Measurements from ENCODE around the gene NUAK2.
"Not testable (repeated sequence)": the region's sequence is repeated elsewhere in the genome, so short reads cannot be mapped to it uniquely, and the experiment has no call there.

Gene NUAK2

GRCh38 chr1:205303247-205303888 is 18.2 kb downstream of the NUAK2 start:
- in situ Hi-C loops (cut with MboI; ENCODE audit: low pct_unique_long_range_greater_than_20kb, low sequenced_read_pairs) = no loop called here
- DNase-seq = no peak

GRCh38 chr1:205301842-205302588 is 19.5 kb downstream of the NUAK2 start:
- no peak for DNase-seq
- in situ Hi-C loops (cut with MboI; ENCODE audit: low pct_unique_long_range_greater_than_20kb, low sequenced_read_pairs) = no loop called here

DNA sequence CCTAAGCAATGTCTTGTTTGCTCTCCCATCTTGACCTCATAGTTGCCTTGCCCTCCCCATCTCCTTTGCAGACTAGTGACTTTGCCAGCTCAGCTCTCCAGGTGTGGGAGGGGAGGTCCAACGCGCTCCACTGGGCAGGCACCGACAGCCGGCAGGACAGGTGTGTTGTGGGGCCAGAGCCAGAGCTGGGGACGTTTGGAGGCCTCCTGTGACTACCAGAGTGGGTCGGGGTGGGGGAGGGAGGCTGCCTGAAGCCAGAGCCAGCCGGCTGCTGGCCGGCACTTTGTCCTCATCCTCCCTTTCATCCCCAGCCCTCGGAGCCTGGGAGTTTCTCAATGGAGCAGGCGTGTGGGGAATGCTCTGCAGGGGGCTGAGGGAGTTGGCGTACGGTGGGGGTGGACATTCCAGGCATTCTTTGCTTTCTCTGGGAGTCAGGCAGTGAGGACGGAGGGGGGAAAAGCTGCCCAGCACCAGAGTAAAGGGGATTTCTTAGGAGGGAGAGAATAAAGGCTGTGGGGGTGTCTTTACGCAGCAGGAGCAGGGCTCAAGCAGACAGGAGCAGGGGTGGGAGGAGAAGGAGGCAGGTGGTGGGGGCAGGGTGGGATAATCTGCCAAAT is 20.2 kb downstream of the NUAK2 start:
- DNase-seq = no peak

GRCh38 chr1:205300149-205300548 is 21.4 kb downstream of the NUAK2 start:
- in situ Hi-C loops (cut with MboI; ENCODE audit: low pct_unique_long_range_greater_than_20kb, low sequenced_read_pairs) = no loop called here
- no peak for DNase-seq

More for the DNA sequence above, 20.2 kb downstream of the NUAK2 start:
- in situ Hi-C loops (cut with MboI; ENCODE audit: low pct_unique_long_range_greater_than_20kb, low sequenced_read_pairs) = no loop called here

- no peak for DNase-seq
- in situ Hi-C loops (cut with MboI; ENCODE audit: low pct_unique_long_range_greater_than_20kb, low sequenced_read_pairs) = no loop called here
These were observed 23.2 kb downstream of the NUAK2 start for GRCh38 chr1:205298191-205298994.

DNA sequence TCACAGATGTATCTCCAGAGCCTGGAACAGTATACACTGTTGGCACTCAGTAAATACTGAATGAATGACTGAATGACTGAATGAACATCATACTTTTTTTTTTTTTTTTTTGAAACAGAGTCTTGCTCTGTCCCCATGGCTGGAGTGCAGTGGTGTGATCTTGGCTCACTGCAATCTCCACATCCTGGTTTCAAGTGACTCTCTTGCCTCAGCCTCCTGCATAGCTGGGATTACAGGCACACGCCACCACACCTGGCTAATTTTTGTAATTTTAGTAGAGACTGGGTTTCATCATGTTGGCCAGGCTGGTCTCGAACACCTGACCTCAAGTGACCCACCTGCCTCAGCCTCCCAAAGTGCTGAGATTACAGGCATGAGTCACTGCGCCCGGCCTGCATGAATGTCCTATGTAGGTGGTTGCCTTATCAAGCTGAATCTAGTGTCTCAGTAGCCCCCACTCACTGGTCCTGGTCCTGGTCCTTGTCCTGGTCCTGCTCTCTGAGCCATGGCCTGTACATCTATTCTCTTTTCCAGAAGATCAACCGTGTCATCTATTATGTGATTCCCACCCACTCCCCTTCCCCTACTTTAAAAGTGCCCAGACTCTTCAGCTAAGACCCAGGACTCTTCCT is 23.9 kb downstream of the NUAK2 start:
- in situ Hi-C loops (cut with MboI; ENCODE audit: low pct_unique_long_range_greater_than_20kb, low sequenced_read_pairs); DNase-seq: not testable (repeated sequence)

- no peak for DNase-seq
- in situ Hi-C loops (cut with MboI; ENCODE audit: low pct_unique_long_range_greater_than_20kb, low sequenced_read_pairs) = no loop called here
These were observed 25.4 kb downstream of the NUAK2 start for GRCh38 chr1:205296154-205296553.

DNA sequence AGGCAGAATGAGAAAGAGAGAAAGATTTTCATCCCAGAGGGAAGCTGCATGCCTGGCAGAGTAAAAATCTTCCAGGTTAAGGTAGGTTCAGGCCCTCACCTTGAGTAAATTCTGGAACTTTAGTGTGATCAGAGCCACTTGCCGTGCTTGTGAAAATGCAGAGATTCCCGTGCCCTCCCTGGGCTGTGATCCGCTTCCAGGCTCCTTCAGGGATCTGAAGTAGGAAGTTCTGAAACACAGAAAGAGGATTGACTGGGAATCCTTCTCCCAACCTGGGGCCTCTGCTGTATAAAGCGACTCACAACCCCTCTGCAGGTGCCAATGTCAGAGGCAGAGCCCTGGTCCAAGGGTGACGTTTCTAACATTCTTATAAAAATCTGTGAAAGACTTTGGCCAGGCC is 26.6 kb downstream of the NUAK2 start:
- in situ Hi-C loops (cut with MboI; ENCODE audit: low pct_unique_long_range_greater_than_20kb, low sequenced_read_pairs) = no loop called here
- no peak for DNase-seq

GRCh38 chr1:205294175-205294917 is 27.2 kb downstream of the NUAK2 start:
- DNase-seq = no peak

DNA sequence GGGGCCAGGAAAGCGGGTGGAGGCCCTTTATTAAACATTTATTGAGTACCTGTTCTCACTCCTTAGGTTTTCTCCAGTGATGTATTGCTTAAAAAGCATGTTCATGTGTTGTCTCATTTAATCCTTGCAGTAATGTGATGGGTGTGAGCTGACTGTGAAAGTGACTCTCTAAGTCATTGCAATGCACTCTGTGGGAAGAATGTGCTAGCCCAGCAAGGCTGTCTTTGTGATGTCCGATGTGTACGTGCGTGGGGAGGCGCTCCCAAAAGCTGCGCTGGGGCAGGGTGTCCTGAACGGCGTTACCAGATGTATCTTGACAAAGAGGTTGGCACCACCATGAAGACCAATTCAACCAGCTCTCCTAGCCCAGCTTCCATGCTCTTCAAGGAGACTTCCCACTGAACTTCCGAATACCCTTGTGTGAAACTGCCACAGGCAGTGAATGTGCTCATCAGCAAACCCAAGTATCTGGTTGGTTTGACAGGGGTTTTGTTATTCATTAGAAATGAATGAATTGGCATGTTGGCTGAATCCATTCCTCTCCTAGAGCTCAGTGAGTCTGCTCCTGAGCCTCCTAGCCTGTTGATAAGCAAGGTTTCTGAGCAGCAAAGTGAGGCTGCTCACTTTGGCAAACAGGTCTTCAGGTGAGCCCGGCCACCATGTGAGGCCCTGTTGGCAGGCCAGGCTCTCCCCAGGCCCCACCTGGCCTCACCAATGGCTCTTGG is 28.0 kb downstream of the NUAK2 start:
- DNase-seq = no peak
- in situ Hi-C loops (cut with MboI; ENCODE audit: low pct_unique_long_range_greater_than_20kb, low sequenced_read_pairs) = no loop called here

More at GRCh38 chr1:205294175-205294917, 27.2 kb downstream of the NUAK2 start:
- in situ Hi-C loops (cut with MboI; ENCODE audit: low pct_unique_long_range_greater_than_20kb, low sequenced_read_pairs) = no loop called here

DNA sequence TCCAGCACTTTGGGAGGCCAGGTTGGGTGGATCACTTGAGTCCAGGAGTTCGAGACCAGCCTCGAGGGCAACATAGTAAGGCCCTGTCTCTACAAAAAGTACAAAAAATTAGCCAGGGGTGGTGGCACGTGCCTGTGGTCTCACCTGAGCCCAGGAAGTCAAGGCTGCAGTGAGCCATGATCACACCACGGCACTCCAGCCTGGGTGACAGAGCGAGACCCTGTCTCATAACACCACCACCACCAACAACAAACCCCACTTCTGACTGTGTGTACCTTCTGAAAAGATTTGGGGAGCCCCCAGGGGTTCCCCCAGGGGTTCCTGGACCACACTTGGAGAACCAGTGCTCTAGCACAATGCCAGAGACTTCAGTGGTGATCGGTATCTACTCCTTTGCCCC is 29.9 kb downstream of the NUAK2 start:
- in situ Hi-C loops (cut with MboI; ENCODE audit: low pct_unique_long_range_greater_than_20kb, low sequenced_read_pairs) = no loop called here
- DNase-seq = no peak

DNA sequence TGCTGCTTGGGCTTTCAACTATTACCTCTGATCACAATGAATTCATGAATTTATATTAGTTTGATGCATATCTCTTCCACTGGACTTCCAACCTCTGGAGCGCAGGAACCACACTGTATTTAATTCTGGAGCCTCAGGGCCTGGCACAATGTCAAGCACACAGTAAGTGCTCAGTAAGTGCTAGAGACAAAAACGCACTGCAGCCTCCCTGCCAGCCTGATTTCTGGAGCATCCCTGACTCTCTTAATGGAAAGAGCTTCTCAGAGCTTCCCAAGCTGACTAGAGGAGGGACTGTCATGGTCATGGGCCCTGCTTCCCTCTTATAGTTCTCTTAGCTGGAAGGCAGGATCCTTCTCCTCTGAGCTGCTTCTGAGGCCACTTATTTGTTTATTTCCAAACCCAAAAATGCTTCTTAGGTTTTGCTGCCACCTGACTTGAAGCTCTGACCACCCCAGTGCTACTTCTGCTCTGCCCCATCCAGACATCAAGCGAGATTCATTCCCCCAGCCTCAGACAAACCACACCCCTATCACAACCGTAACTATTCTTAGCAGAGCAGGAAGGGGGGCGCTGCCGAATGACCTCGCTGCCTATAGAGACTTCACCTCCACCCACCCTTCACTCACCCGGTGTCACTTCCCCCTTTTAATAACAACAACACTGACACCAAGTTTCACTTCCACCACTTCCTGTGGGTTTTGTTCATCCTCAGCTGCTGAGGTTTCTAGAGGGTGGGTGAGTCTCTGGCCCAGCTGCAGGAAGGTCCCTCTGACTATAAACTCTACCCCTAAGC is 33.6 kb downstream of the NUAK2 start:
- DNase-seq = peak; percentile 99
- in situ Hi-C loops (cut with MboI; ENCODE audit: low pct_unique_long_range_greater_than_20kb, low sequenced_read_pairs) = no loop called here

GRCh38 chr1:205287076-205287475 is 34.5 kb downstream of the NUAK2 start:
- in situ Hi-C loops (cut with MboI; ENCODE audit: low pct_unique_long_range_greater_than_20kb, low sequenced_read_pairs) = no loop called here
- no peak for DNase-seq

DNA sequence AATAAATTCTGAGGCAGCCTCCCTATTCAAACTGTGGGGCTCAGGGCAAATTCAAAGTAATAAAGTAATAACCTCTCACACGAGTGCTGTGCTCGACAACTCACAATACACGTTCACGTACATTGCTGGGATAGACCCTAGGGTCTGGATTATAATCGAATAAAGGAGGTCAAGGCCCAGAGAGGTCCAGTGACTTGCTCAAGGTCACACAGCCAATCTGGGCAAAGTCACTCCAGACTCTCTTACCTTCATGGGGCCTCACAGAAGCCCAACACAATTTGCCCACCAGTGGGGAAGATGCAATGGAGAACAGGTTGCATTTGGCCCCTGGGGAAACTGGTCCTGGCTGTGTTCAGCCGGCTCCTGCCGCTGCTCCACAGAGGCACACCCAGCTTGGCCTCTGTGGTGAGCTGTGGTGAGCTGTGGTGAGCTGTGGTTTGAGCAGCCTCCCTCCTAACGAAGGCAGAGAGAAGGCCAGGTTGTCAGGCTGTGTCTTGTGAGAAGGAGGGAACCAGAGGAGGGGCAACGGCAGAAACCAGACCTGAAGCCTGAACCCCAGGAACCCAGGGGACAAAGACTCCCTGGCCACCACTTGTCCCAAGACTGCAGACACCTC is 35.1 kb downstream of the NUAK2 start:
- DNase-seq = peak; percentile 74
- in situ Hi-C loops (cut with MboI; ENCODE audit: low pct_unique_long_range_greater_than_20kb, low sequenced_read_pairs) = no loop called here

DNA sequence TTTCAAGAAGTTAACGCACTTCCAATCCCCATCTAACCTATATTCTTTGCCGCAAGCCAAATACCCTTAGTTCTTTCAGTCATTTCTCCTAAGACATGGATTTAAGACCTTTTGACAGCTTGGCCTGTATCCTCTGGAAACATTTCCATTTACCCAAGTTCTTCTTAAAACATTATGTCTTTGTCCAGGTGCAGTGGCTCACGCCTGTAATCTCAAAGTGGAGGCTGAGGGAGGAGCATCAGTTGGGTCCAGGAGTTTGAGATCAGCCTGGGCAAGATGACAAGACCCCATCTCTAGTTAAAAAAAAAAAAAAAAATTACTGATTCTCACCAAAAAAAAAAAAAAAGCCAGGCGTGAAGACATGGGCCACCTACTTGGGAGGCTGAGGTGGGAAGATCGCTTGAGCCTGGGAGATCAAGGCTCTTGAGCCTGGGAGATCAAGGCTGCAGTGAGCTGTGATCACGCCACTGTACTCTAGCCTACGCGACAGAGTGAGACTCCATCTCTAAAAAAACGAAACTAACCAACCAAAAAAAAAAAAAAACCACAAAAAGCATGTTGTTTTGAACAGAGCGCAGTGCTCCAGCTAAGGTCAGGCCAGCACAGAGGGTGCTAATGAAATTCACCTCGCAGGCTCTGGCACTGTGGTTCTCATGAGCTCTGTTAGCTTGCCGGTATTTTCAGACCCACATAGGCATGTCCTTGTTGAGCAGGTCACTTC is 36.0 kb downstream of the NUAK2 start:
- in situ Hi-C loops (cut with MboI; ENCODE audit: low pct_unique_long_range_greater_than_20kb, low sequenced_read_pairs) = no loop called here
- DNase-seq = peak; percentile 42
